DOHH2 (cell line): ENCODE data around the gene KBTBD4.
A peak's percentile ranks its signal among the peaks of the same experiment; 100 is the strongest.
"Not testable (repeated sequence)": the region's sequence is repeated elsewhere in the genome, so short reads cannot be mapped to it uniquely, and the experiment has no call there.

ENCODE experiments used
- H3F3A ChIP-seq: fragments of 200-600 bp; sonication (generic), shearing (Covaris generic); 2 replicates; pipeline ENCODE4 v1.6.0; 2016; ENCODE audit warnings: antibody characterized with exemption, mild to moderate bottlenecking; ENCODE audit not compliant: control insufficient read depth, insufficient read depth
- H3K27ac ChIP-seq: fragments of 200-600 bp; sonication (generic); 2 replicates; pipeline ENCODE4 v1.5.1; 2014; ENCODE audit warnings: low read depth, mild to moderate bottlenecking, low read length, moderate library complexity
- H3K27me3 ChIP-seq: fragments of 200-600 bp; sonication (generic); 2 replicates; pipeline ENCODE4 v1.6.1; 2014; ENCODE audit warnings: mild to moderate bottlenecking, low read length, mixed read lengths; ENCODE audit not compliant: control insufficient read depth
- H3K36me3 ChIP-seq: fragments of 200-600 bp; sonication (generic); 2 replicates; pipeline ENCODE4 v1.6.1; 2014; ENCODE audit warnings: mild to moderate bottlenecking, low read length, moderate library complexity, mixed read lengths; ENCODE audit not compliant: control insufficient read depth
- H3K4me1 ChIP-seq: fragments of 200-600 bp; sonication (generic); 2 replicates; pipeline ENCODE4 v1.6.1; 2014; ENCODE audit warnings: mild to moderate bottlenecking, low read length, mixed read lengths; ENCODE audit not compliant: control insufficient read depth
- H3K4me2 ChIP-seq: fragments of 200-600 bp; sonication (generic); 2 replicates; pipeline ENCODE4 v1.6.0; 2014; ENCODE audit warnings: mild to moderate bottlenecking, low read length, moderate library complexity
- H3K4me3 ChIP-seq: fragments of 200-600 bp; sonication (generic); 2 replicates; pipeline ENCODE4 v1.5.1; 2014; ENCODE audit warnings: mild to moderate bottlenecking, low read length, mixed read lengths
- H3K79me2 ChIP-seq: fragments of 200-600 bp; sonication (generic); 2 replicates; pipeline ENCODE4 v1.6.1; 2014; ENCODE audit warnings: mild to moderate bottlenecking, low read length, mixed read lengths; ENCODE audit not compliant: control insufficient read depth
- H3K9me2 ChIP-seq: fragments of 200-600 bp; sonication (generic); replicated peaks from 2 replicates; pipeline ENCODE4 v1.6.1; 2014; ENCODE audit warnings: mild to moderate bottlenecking, low read length, mixed read lengths; ENCODE audit not compliant: control insufficient read depth
- H3K9me3 ChIP-seq: fragments of 200-600 bp; sonication (generic); 2 replicates; pipeline ENCODE4 v1.6.1; 2014; ENCODE audit warnings: antibody characterized with exemption, low read length, mixed read lengths; ENCODE audit not compliant: control insufficient read depth, insufficient read depth
- H4K20me1 ChIP-seq: fragments of 200-600 bp; sonication (generic); 2 replicates; pipeline ENCODE4 v1.6.0; 2014; ENCODE audit warnings: low read depth, mild to moderate bottlenecking, antibody characterized with exemption, low read length, moderate library complexity; ENCODE audit not compliant: control insufficient read depth, insufficient read depth
- CTCF ChIP-seq: fragments of 200-600 bp; sonication (generic); IDR thresholded peaks from one replicate; pipeline ENCODE4 v1.5.1; 2014; ENCODE audit warnings: antibody characterized with exemption, mild to moderate bottlenecking, low read depth, low read length; ENCODE audit not compliant: poor library complexity, severe bottlenecking
- EZH2phosphoT487 ChIP-seq: fragments of 200-600 bp; sonication (generic); IDR thresholded peaks from 2 replicates; pipeline ENCODE4 v1.6.1; 2017; ENCODE audit warnings: borderline replicate concordance, mild to moderate bottlenecking, antibody characterized with exemption, low read length, moderate library complexity, mixed read lengths

Gene KBTBD4

GRCh38 chr11:47565340-47566148, 13.2 kb downstream of the KBTBD4 start, which contains the start of gene PTPMT1:
PTPMT1 (plus strand) TSS chr11:47565599; CDS start chr11:47565623, 24 bp downstream.
- peak within 1 kb of the TSS; percentile 90 for H3K4me2 ChIP-seq
- peaks cover 62% of the 10 kb centered on the region for H3K79me2 ChIP-seq
- H3K4me3 ChIP-seq, result peak within 1 kb of the TSS; percentile 99
- H3K9me3 ChIP-seq, result no peaks in the 10 kb centered on the region
- H4K20me1 ChIP-seq, result no peaks in the 10 kb centered on the region
- TF ChIP-seq CTCF (no peak), EZH2phosphoT487 (no peak)
- H3K4me1 ChIP-seq, result peaks cover 26% of the 10 kb centered on the region
- no peaks in the 10 kb centered on the region for H3K9me2 ChIP-seq
- no peaks in the 10 kb centered on the region for H3K27me3 ChIP-seq
- peak within 1 kb of the TSS; percentile 55 for H3K27ac ChIP-seq
- H3K36me3 ChIP-seq, result peaks cover 25% of the 10 kb centered on the region
- H3F3A ChIP-seq, result 0 out of 2 replicates have a peak, but pooled peaks cover 3% of the 10 kb centered on the region

- Histone ChIP-seq H3K79me2 (peaks cover 56% of the 10 kb centered on the region), H3K27ac (peak overlapping the region; percentile 55), H3K9me3 (no peaks in the 10 kb centered on the region), H4K20me1 (no peaks in the 10 kb centered on the region), H3F3A (0 out of 2 replicates have a peak, but pooled peaks cover 3% of the 10 kb centered on the region), H3K27me3 (no peaks in the 10 kb centered on the region), H3K4me2 (peak overlapping the region; percentile 90), H3K4me3 (peak overlapping the region; percentile 99), H3K4me1 (peaks cover 26% of the 10 kb centered on the region), H3K36me3 (peaks cover 19% of the 10 kb centered on the region), H3K9me2 (no peaks in the 10 kb centered on the region)
- TF ChIP-seq EZH2phosphoT487 (no peak), CTCF (no peak)
These were observed 13.8 kb downstream of the KBTBD4 start for GRCh38 chr11:47564933-47565339.

- Histone ChIP-seq H3K4me1 (peaks cover 26% of the 10 kb centered on the region), H3K36me3 (peaks cover 13% of the 10 kb centered on the region), H3K4me3 (peak overlapping the region; percentile 99), H3K79me2 (peaks cover 50% of the 10 kb centered on the region), H3K4me2 (peak overlapping the region; percentile 90)
- H3F3A ChIP-seq, H3K27me3 ChIP-seq, H3K9me3 ChIP-seq, H3K9me2 ChIP-seq, H3K27ac ChIP-seq, H4K20me1 ChIP-seq: not testable (repeated sequence)
These were observed 14.4 kb downstream of the KBTBD4 start for GRCh38 chr11:47564366-47564765.

DNA sequence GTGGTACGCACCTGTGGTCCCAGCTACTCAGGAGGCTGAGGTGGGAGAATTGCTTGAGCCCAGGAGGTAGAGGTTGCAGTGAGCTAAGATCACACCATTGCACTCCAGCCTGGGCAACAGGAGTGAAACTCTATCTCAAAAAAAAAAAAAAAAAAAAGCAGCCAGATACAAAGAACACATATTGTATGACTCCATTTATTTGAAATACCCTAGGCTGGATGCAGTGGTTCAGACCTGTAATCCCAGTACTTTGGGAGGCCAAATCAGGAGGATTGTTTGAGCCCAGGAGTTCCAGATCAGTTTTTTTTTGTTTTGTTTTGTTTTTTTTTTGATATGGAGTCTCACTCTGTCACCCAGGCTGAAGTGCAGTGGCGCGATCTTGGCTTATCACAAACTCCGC, 16.4 kb downstream of the KBTBD4 start:
- H3K36me3 ChIP-seq, H3K4me2 ChIP-seq, H3K9me3 ChIP-seq, H3F3A ChIP-seq, H3K27me3 ChIP-seq, H3K27ac ChIP-seq, H3K9me2 ChIP-seq, H3K4me3 ChIP-seq, H4K20me1 ChIP-seq: not testable (repeated sequence)
- peaks cover 26% of the 10 kb centered on the region for H3K4me1 ChIP-seq
- peaks cover 32% of the 10 kb centered on the region for H3K79me2 ChIP-seq
